ENCODE data around the gene HNF1B.

Gene HNF1B

GRCh38 chr17:37664214-37664613, 80.6 kb downstream of the HNF1B start:
- no peak for DNase-seq

DNA sequence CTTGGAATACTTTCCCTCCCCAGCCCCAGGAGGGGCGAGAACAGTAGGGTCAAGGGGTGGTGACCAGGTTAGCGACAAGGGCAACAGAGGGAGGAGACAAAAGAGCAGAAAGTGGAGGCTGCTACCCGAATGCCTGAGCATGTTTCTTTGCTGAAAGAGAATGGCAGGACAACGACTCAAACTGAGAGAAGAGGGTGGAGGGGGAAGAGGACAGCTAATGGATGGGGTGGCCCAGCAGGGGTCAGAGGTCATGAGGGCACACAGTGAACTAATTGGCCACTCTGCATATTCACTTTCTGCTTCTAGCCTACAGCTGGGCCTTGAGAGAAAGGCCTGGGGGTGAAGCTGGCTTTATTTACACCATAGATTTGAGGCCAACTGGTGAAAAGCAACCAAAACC, 82.5 kb downstream of the HNF1B start:
- no peak for DNase-seq

DNA sequence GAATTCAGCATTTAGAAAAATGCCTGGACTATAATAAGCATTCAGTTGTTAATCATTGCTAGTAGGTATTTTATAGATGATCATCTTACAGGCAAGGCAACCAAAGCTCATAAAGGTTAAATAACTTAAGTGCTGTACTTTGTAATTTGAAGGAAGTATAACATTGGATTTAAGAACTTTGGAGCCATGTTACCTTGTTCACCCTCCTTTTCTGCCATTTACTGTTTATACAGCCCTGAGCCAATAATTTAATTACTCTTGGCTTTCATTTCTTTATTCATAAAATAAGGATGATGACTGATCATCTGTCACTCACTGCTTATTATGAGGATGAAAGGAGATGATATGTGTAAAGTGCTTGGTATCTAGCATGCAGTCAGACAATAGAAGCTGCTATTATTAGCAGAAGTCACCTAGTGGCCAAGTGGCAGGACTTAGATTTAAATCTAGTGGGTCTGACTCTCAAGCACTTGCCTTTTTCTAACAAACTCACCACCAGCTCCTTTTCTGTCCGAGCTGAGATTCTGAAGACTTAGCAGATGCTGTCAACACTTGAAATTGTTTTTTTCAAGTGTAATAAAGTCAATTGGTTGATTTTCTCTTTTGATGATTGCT, 83.4 kb downstream of the HNF1B start:
- no peak for DNase-seq

- DNase-seq: no peak
These were observed 84.9 kb downstream of the HNF1B start for GRCh38 chr17:37659925-37660324.

GRCh38 chr17:37657202-37657601, 87.7 kb downstream of the HNF1B start:
- DNase-seq: no peak

GRCh38 chr17:37651849-37652248, 93.0 kb downstream of the HNF1B start:
- no peak for DNase-seq

- DNase-seq: no peak
These were observed 94.3 kb downstream of the HNF1B start for GRCh38 chr17:37650419-37651003.

- no peak for DNase-seq
These were observed 96.3 kb downstream of the HNF1B start for GRCh38 chr17:37648555-37648954.

- DNase-seq: no peak
These were observed 97.0 kb downstream of the HNF1B start for GRCh38 chr17:37647856-37648255.

DNA sequence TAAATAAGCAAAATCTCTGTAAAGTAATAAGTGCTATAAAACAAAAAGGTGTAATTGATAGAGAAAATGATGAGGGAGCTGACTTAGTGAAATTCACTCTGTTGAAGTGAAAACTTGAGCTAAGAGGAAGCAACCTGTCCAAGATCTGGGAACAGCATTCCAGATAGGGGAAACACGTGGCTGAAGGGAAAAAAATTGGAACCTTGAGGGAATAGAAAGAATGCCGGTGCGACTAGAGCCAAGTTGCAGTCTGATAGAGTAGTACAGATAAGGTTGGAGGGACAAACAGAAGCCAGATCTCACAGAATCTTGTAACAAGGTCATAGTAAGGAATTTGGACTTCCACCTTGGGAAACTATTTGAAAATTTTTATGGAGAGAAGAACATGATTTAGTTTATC, 101.0 kb downstream of the HNF1B start:
- no peak for DNase-seq

DNA sequence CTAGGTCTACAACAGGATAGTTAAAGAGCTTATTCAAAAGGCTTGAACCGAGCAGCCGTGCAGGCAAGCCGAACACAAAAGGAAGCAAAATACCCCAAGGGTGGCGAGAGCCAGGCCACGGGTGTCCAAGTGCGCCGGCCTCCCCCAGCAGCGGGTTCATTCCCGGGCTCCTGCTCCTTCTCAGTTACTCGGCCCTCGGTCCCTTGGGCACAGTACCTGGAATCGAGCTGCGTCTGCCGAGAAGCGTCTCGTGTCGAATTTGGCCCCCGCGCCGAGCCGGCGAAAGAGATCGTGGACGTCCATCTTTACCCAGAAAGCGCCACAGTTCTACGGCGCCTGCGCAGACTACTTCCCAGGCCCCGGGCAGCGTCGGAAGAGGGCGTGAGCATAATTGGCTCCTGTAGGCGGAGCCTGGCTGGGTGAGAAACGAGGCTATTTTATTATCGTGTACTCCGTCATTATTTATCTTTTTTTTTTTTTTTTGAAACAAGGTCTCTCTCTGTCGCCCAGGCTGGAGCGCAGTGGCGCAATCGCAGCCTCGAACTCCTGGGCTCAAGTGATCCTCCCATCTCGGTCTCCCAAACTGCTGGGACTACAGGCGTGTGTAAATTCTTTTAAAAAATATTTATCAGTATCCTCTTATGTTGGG, 101.6 kb downstream of the HNF1B start, which contains the start of gene DDX52:
Gene DDX52, minus strand, starts transcription at position 329 of the 649 bp plus-strand sequence. Its CDS starts 26 bp downstream, at position 303.
- peak; percentile 77 for DNase-seq

- DNase-seq: no peak
These were observed 102.2 kb downstream of the HNF1B start for GRCh38 chr17:37642681-37643080.

DNA sequence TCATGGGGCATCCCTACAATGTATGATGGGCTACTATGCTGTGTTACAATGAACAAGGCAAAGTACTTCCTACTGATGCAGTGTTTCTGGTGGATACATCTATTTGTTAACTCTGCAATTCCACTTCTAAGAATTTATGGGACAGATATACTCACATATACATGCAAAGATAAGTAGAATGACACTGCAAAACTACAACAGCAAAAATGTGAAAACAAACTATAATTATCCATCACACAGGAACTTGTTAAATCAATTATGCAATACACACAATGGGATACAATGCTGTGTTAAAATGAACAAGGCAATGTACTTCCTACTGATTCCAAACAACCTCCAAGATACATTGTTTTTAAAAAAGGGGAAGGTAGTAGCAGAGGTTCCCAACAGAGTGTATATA, 104.8 kb downstream of the HNF1B start:
- no peak for DNase-seq

GRCh38 chr17:37637956-37638355, 106.9 kb downstream of the HNF1B start:
- DNase-seq: no peak

Measured in GDM1 (cell line).